Measurements from ENCODE around the gene MOSPD2. TPM values are rescaled to one million over a fixed set of nuclear protein-coding genes. Genes with fewer than 3 reads are reported as not detected.
A peak's percentile ranks its signal among the peaks of the same experiment; 100 is the strongest.

The MOSPD2 gene
- total and polyA plus RNA-seq, 2 of the 4 experiments (the other 2 are of a cell fraction) = 14.1 to 22.2 TPM

GRCh38 chrX:14956813-14957582 lies 83.8 kb downstream of the MOSPD2 start (continued):
- TF ChIP-seq MAFK (IDR thresholded peaks at IDR 0.05; ENCODE audit: low read depth, low read length) = no peak

GRCh38 chrX:14963447-14964236 lies 90.4 kb downstream of the MOSPD2 start:
- H3K9me3 ChIP-seq (ENCODE audit: control insufficient read depth, insufficient read depth, low read length) = no peaks in the 10 kb centered on the region
- H4K91ac ChIP-seq (ENCODE audit: insufficient read depth, low read depth, low read length) = peak overlapping the region; percentile 95
- no peaks in the 10 kb centered on the region for H3K36me3 ChIP-seq (ENCODE audit: control insufficient read depth, insufficient read depth, low read length)
- H3K56ac ChIP-seq (ENCODE audit: extremely low read depth, insufficient read depth, low read length) = peak overlapping the region; percentile 61
- peak overlapping the region; percentile 49 for H3K4me2 ChIP-seq (ENCODE audit: low read depth, low read length)
- in situ Hi-C loops (cut with MboI; ENCODE audit: low sequenced_read_pairs) = no loop called here
- H4K5ac ChIP-seq (ENCODE audit: low read depth, low read length) = peak overlapping the region; percentile 70
- H4K8ac ChIP-seq (ENCODE audit: low read depth in 2 of 2, low read length in 2 of 2) = peak overlapping the region; percentile 87 to 91
- dilution Hi-C loops (cut with HindIII; ENCODE audit: low sequenced_read_pairs, unreplicated experiment) = no loop called here
- H2BK20ac ChIP-seq (ENCODE audit: low read depth, low read length) = peak overlapping the region; percentile 98
- H2BK120ac ChIP-seq (ENCODE audit: low read depth, low read length) = peak overlapping the region; percentile 94
- peak overlapping the region; percentile 91 for H3K14ac ChIP-seq (replicated peaks; ENCODE audit: low read depth, low read length)
- POLR2A ChIA-PET (ENCODE audit: unreplicated experiment) = interaction anchor here (0.6 kb wide), 1 partner anchor 33 kb away, joined by 4 read pairs; no protein-coding TSS in a partner anchor
- DNase-seq (peak; percentile 47), ATAC-seq (ENCODE audit: low read depth) (peak; percentile 78)
- peak overlapping the region; percentile 78 for H3K27ac ChIP-seq (ENCODE audit: insufficient read depth, low read length)
- no peak overlapping the region for H2AK9ac ChIP-seq (replicated peaks; ENCODE audit: low read depth, low read length, poor library complexity)
- peak overlapping the region; percentile 76 for H3K9ac ChIP-seq (ENCODE audit: low read depth, low read length)
- H3K4ac ChIP-seq (ENCODE audit: low read depth, low read length) = peak overlapping the region; percentile 98
- BruUV-seq (replicated peaks) = no TSS peak
- peak overlapping the region; percentile 78; the same call in 1 of the 2 replicates for H2AK5ac ChIP-seq (ENCODE audit: low read depth, low read length)
- H2BK15ac ChIP-seq (ENCODE audit: low read depth, low read length) = peak overlapping the region; percentile 59; the same call in 2 of the 3 replicates
- H4K20me1 ChIP-seq (ENCODE audit: insufficient read depth, low read length) = no peaks in the 10 kb centered on the region
- peak overlapping the region; percentile 97 for H3K18ac ChIP-seq (ENCODE audit: low read depth, low read length)
- CTCF ChIA-PET = interaction anchor here (0.5 to 1.3 kb wide), 3 partner anchors 44 to 486 kb away, joined by 3 to 5 read pairs (median 4); no protein-coding TSS in a partner anchor
- H3K4me1 ChIP-seq (ENCODE audit: control insufficient read depth, insufficient read depth, low read length) = peaks cover 3% of the 10 kb centered on the region; the same call in 1 of the 2 replicates
- H3K27me3 ChIP-seq (ENCODE audit: control insufficient read depth, insufficient read depth, low read length) = no peaks in the 10 kb centered on the region
- no CpG with 5 or more reads among the region's 1 CpG for WGBS, 2 experiments (ENCODE audit: extremely low coverage in 2 of 2, insufficient read length in 1 of 2)
- H3K4me3 ChIP-seq (ENCODE audit: insufficient read depth, low read depth, low read length) = no peak overlapping the region
- 0 out of 2 replicates have a peak, but pooled peaks cover 3% of the 10 kb centered on the region for H3K9me1 ChIP-seq (ENCODE audit: insufficient read depth, low read length)
- no peaks in the 10 kb centered on the region for H3K79me1 ChIP-seq (ENCODE audit: low read depth in 1 of 2, low read length in 2 of 2)
- intact Hi-C loops (cut with micrococcal nuclease) = no loop called here
- H2AFZ ChIP-seq (replicated peaks; ENCODE audit: low read length, poor library complexity) = peak overlapping the region; percentile 65
- peak overlapping the region; percentile 95 for H2BK5ac ChIP-seq (ENCODE audit: low read depth, low read length, poor library complexity, severe bottlenecking)
- peak overlapping the region; percentile 96 for H3K23ac ChIP-seq (ENCODE audit: low read depth, low read length)
- no peak for TF ChIP-seq CHD1 (IDR thresholded peaks at IDR 0.05; ENCODE audit: low read depth, low read length)
- no peak for TF ChIP-seq MXI1 (IDR thresholded peaks at IDR 0.05; ENCODE audit: borderline replicate concordance, low read depth, low read length)
- TF ChIP-seq RCOR1 (IDR thresholded peaks at IDR 0.05; ENCODE audit: insufficient replicate concordance, low read length) = no peak
- no peak for TF ChIP-seq POLR2A (IDR thresholded peaks at IDR 0.05; ENCODE audit: low read depth, low read length)
- no peak for TF ChIP-seq RAD21 (IDR thresholded peaks at IDR 0.05; ENCODE audit: low read length)
- no peak for TF ChIP-seq MAFK (IDR thresholded peaks at IDR 0.05; ENCODE audit: low read depth, low read length)
- TF ChIP-seq RFX5 (IDR thresholded peaks at IDR 0.05; ENCODE audit: low read depth, low read length) = no peak
- TF ChIP-seq CTCF (conservative IDR thresholded peaks at IDR 0.05; ENCODE audit: low read depth, low read length) = no peak
- TF ChIP-seq BHLHE40 (IDR thresholded peaks at IDR 0.05; ENCODE audit: low read depth, low read length) = no peak
- TF ChIP-seq ELK1 (IDR thresholded peaks at IDR 0.05; ENCODE audit: borderline replicate concordance, low read depth, low read length) = no peak
- no peak for TF ChIP-seq CEBPB (IDR thresholded peaks at IDR 0.05; ENCODE audit: low read depth, low read length)
